IPS DF 19.7 (cell line): ENCODE data around the gene ZNF189.
A peak's percentile ranks its signal among the peaks of the same experiment; 100 is the strongest.
"Not testable (repeated sequence)": the region's sequence is repeated elsewhere in the genome, so short reads cannot be mapped to it uniquely, and the experiment has no call there.

Source experiments
- DNase-seq: peaks from one replicate; pipeline ENCODE4 v3.0.0-alpha.2; 2013; ENCODE audit warnings: low read depth, low spot score

ZNF189 gene

DNA sequence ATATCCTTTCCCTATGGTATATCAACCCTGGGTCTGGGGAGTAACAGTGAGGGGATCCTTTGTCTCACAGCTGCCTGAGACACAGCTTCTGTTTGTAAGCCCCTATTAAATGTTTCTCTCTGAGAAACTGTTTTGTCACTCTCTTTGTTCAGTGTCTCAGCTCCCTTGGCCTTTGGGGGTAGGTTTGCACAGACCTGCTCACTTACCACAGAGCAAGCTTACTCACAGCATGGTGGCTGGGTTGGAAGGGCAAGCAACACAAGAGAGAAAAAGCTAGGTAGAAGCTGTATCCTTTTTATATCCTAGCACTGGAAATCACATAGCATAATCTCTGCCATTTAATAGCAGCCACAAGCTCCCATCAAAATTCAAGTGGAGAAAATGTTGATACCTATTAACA is 18.4 kb upstream of the ZNF189 start:
- DNase-seq: no peak

DNA sequence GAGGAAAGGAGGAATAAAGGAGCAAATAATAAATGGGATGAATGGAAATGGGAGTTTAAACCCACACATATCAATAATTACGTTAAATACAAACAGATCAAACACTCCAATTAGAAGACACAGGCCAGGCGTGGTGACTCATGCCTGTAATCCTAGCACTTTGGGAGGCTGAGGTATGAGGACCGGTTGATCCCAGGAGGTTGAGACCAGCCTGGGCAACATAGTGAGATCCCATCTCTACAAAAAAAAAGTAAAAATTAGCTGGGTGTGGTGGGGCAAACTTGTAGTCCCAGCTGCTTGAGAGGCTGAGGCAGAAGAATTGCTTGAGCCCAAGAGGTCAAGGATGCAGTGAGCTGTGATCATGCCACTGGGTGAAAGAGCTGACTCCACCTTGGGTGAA is 17.5 kb upstream of the ZNF189 start:
- no peak for DNase-seq

DNA sequence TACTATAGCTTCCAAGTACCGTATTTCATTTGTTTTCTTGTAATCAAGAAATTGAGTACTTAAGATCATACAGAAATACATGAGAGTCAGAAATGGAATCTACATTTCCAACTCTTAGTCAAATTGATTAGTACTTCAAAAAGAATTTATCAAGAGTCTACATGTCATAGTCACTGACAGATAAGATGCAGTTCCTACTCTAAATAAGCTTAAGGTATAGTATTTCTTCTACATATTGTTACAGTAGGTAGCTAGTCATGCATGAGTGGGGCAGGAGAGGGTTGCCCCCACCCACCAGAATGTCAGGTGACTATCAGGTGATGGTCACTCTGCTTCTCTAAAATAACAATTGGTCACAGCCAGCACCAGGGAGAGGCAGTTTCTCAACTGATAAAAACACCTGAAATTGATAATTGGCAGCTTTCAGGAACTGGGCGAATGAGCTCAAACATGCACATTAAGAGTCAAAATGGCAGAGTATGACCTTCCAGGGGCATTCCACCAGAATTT is 16.8 kb upstream of the ZNF189 start:
- DNase-seq: no peak

DNA sequence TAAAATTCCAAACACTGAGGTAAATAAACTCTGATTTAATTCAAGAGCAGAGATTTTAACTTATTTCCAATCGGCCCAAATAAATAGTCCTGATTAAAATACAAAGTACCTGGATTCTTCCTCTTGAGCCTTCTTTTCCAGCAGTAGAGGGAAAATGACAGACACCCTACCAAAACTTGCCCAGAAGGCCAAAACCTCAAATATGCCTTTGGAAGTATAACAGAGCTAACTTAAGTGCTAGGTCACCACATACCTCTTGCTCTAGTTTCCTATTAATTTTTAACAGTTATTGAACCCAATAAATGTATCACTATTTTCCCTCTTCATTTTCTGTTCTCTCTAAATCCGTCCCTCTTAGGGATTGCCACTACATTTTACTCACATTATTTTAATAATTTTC is 15.3 kb upstream of the ZNF189 start:
- no peak for DNase-seq

DNA sequence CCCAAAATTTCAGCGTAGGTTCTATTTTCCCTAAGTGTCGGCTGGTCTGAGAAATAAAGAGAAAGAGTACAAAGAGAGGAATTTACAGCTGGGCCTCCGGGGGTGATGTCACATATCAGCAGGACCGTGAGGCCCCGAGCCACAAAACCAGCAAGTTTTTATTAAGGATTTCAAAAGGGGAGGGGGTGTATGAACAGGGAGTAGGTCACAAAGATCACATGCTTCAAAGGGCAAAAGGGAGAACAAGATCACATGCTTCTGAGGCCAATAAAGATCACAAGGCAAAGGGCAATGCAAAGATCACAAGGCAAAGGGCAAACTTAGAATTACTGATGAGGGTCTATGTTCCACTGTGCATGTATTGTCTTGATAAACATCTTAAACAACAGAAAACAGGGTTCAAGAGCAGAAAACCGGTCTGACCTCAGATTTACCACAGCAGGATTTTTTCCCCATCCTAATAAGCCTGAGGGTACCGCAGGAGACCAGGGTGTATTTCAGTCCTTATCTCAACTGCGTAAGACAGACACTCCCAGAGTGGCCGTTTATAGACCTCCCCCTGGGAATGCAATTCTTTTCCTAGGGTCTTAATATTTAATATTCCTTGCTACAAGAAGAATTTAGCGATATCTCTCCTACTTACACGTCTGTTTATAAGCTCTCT is 13.6 kb upstream of the ZNF189 start, which contains the start of gene BAAT:
BAAT (minus strand) TSS at position 134 of the 664 bp plus-strand sequence. CDS start 13,602 bp downstream, outside the sequence.
- not testable (repeated sequence) for DNase-seq

DNA sequence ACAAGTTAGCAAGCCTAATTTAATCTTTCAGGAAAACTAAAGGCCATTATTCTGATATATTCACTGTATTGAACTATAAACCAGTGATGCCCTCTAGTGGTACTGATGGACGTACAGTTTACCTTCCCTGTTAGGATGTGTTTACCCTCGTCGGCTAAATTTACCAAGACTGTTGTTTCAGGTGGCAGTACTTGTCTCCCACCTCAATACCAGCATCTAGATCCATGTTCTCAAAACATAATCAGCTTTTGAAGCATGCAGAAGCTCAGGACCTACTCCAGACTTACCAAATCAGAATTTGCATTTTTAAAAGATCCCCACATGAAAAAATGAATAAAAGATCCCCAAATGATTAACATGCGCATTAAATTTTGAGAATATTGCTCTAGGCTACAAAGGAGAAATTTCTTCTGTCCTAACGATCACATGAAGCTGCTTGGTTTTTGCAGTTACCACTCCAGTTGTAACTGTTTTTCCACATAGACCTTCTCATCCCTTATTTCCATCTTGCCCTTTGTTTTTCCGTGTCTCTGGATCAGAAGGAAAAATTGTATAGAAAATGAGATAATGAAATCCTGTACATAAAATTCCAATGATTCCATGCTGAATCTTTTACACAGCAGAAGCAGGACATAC is 10.7 kb upstream of the ZNF189 start:
- DNase-seq: peak; percentile 33

DNA sequence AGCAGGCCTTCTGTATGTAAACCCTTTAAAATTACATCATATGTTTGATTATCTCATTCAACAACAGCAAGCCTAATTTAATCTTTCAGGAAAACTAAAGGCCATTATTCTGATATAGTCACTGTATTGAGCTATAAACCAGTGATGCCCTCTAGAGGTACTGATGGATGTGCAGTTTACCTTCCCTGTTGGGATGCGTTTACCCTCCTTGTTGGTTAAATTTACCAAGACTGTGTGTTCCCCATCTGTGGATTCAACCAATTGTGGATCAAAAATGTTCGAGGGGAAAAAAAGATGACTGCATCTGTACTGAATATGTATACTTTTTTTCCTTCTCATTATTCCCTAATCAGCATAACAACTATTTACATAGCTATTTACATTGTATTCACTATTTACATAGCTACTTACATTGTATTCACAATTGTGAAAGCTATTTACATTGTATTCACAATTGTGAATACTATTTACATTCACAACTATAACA is 10.1 kb upstream of the ZNF189 start:
- no peak for DNase-seq

DNA sequence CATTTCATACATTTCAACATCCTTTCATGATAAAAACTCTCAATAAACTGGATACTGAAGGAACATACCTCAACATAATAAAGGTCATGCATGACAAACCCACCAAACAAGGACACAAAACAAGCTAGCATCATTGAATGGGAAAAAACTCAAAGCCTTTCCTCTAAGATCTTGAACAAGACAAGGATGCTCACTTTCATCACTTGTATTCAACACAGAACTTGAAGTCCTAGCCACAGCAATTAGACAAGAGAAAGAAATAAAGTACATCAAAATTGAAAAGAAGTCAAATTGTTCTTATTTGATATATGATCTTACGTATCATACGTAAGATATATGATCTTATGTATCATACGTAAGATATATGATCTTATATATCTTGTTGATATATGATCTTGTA is 5.5 kb upstream of the ZNF189 start:
- DNase-seq: no peak

DNA sequence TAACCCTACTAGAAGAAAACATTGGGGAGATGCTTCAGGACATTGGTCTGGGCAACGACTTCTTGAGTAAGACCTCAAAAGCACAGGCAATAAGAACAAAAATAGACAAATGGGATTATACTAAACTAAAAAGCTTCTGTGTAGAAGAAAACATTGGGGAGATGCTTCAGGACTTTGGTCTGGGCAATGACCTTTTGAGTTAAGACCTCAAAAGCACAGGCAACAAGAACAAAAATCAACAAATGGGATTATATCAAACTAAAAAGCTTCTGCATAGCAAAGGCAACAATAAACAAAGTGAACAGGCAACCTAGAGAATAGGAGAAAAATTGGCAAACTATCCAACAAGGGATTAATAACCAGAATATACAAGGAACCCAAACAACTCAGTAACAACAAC is 4.0 kb upstream of the ZNF189 start:
- DNase-seq: no peak

DNA sequence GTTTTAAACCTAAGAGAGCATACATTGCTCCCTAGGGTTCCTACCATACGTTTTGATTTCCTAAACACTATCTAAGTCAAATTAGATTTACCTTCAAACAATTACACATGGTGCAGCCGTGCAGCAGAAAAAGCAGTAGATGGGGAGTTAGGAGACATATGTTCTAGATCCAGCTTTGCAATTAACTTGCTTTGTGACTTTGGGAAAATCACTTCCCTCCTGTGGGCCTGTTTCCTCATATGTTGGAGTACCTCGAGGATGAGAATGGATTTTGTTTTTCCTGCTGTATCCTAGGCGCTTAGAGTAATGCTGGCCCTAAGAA is 944 bp upstream of the ZNF189 start:
- DNase-seq: no peak

DNA sequence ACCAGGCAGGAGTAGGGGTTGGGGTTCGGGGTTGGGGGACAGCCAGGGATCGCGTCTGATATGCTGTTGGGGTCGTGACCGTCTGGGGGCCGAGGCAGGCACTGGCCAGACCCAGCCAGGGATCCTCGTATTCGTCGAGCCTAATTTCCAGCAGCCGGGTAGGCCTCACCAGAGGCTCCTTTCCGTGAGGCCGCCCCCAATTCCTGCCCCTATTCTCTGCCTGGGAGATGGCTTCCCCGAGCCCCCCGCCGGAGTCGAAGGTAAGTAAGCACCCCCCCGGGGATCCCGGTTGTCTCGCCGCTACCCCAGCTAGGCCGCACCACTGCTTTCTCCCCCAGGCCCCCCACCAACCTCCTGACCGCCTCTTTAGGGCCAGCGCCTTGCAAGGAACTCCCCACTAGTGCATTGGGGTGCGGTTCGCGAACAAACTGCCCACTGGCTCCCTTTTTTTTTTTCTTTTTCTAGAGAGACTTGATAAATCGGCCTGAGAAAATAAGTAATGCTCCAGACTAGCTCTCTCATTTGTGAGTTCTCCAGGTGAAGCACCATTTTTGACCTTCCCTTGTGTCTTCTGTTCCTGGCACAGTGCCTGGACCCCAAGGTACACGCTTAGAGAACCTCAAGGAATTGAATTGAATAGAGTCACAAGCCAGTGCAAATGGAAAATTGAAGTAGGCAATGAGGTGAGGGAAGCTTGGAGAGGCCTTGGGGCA is 435 bp downstream of the ZNF189 start:
- no peak for DNase-seq

DNA sequence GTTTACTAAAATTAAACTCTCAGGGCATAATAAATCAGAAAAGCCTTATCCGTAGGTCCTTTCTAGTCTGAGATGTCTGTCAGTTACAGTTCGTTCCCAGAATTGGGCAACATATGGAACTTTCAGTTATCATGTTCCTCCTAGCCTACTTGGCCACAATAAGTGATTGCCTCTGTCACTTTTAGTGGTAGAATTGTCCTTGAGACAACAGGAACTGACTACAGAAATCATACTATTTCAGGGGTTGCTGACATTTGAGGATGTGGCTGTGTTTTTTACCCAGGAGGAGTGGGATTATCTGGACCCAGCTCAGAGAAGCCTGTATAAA is 956 bp downstream of the ZNF189 start:
- DNase-seq: no peak

DNA sequence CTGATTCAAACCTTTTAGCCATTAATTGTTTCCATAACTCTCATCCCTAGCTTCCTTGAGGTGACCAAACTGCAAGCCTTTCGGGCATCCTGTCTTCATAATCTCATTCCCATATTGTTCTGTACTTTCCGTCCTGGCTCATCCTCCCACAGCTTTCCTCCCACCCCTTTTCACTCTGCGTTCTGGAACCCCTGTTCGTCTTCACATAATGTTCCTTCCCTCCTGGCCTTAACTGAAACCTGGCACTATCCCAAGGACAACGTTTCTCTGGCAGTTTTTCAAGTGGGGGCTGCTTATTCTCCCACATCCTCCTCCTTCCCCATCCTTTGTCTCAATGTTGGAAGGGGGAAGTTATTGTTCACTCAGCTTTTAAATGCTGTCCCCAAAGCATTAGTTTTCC is 1.5 kb downstream of the ZNF189 start:
- DNase-seq: no peak

DNA sequence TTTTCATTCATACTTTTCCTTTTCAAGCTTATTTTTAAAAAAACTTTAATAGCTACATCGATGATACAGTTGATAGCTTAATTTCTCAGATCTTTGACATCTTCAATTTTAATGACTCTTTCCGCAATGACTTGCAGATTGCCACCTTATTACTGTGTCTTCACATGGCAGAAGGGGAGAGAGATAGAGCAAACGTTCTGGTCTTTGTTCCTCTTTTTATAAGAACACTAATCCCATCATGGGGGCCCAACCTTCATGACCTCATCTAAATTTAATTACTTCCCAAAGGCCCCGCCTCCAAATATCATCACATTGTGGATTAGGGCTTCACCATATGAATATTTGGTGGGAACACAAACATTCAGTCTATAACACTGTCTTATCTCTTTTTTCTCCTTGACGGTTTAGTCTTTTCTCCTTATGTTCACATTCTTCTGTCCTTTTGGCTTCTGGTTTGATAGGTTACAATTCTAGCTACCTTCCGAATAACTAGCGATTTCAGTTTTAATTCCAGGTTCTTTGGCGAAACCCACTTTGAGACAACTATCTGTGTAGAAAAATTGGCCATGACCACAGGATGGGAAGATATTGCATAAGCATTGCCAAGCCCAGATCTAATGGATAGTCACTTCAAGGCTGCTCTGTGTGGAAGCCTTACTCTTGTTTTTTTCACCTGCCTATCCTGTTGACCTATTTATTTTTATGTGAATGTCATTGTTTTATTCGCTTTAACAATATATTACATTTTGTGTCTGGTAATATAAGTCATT is 5.0 kb downstream of the ZNF189 start:
- DNase-seq: no peak

DNA sequence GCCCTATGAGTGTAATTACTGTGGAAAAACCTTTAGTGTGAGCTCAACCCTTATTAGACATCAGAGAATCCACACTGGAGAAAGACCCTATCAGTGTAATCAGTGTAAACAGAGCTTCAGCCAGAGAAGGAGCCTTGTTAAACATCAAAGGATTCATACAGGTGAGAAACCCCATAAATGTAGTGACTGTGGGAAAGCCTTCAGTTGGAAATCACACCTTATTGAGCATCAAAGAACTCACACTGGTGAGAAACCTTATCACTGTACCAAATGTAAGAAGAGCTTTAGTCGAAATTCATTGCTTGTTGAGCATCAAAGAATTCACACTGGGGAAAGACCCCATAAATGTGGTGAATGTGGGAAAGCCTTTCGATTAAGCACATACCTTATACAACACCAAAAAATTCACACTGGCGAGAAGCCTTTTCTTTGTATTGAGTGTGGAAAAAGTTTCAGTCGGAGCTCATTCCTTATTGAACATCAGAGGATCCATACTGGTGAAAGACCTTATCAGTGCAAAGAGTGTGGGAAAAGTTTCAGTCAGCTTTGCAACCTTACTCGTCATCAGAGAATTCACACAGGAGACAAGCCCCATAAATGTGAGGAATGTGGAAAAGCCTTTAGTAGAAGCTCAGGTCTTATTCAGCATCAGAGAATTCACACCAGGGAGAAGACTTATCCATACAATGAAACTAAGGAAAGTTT is 9.9 kb downstream of the ZNF189 start:
- no peak for DNase-seq

DNA sequence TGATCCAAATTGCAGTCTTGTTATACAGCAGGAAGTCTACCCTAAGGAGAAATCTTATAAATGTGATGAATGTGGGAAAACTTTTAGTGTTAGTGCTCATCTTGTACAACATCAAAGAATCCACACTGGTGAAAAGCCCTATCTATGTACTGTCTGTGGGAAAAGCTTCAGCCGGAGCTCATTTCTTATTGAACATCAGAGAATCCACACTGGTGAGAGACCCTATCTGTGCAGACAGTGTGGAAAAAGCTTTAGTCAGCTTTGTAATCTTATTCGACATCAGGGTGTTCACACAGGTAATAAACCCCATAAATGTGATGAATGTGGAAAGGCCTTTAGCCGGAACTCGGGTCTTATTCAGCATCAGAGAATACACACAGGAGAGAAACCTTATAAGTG is 10.4 kb downstream of the ZNF189 start:
- DNase-seq: no peak

DNA sequence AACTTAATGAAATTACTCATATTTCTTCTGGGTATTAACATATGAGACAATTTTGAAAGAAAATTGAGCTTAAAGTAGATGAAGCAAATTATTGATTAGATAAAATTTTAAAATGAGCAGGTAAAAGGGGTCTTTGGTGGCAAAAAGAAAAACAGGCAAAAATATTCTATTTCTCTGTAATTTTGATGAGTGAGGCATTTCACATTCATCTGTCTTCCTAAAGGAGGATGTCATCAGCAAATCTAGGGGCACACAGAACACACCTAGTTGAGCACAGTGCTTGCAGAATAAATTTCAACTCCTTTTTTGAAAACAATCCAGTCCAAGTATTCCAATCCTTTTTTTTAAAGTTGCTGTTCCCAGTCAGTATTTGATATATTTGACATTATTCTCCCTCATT is 16.2 kb downstream of the ZNF189 start:
- no peak for DNase-seq

DNA sequence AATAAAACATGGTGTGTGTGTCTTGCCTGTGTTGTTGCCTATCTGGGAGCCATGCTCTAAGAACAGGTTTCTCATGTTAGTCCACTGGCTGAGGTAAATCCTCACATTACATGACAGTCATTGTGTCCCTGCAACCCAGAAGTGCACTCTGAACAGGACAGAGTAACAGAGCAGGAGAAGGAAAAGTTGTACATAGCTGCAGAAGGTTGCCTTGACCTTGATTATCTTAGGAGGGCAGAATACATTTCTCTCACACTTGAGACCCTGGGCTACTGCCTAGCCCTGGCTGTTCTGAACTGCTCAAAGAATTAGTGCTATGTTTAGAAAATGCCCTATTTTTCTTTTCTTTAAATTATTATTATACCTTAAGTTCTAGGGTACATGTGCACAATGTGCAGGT is 16.9 kb downstream of the ZNF189 start:
- no peak for DNase-seq

DNA sequence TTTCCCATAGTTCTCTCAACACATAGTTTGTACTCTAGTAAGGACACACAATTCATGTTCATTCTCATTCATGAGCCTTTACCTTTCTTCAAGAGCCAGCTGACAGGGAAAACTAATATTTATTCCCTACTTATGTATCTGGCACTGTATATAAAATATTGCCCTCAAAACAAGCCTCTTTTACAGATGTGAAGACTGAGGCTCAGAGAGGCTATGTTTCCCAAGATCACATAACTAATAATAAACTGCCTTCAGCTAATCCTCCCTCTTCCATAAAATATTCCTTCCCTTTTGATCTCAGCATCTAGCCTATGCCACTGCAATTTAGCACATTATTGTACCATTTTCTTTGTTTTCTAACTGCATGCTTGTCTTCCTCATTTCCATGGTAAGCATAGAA is 18.7 kb downstream of the ZNF189 start:
- DNase-seq: no peak

DNA sequence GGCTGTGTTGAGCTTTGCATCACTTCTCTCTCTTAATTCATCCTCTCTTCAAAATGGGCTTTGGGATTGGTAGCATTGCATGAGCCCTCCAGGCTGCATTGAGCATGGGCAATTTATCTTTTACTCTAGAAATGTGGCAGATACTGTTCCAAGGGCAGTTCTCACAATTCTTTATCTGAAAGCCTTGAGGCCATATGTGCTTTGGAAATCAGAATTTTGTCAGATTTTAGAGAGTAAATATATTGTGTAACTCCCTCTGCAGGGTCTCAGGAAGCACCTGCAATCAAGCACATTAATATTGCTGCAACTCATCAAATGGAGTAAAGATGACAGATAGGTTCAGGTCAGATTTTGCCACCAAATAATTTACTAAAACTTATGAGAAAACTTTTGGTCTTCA is 19.3 kb downstream of the ZNF189 start:
- DNase-seq: no peak
